Tibial nerve (tissue), 3 donors: ENCODE measurements around the gene STRBP.

Source experiments
- CTCF ChIP-seq, 5 experiments: fragments of 200-600 bp in 3 of 5; fragments of 450-650 bp in 2 of 5; sonication (generic) in 3 of 5; IDR thresholded peaks; one replicate each; pipeline ENCODE4 v1.5.1; 2016 to 2019; ENCODE audit warnings: antibody characterized with exemption in 5 of 5, mild to moderate bottlenecking in 3 of 5, moderate library complexity in 2 of 5
- POLR2A ChIP-seq, 2 donors: fragments of 450-650 bp; IDR thresholded peaks; one replicate each; pipeline ENCODE4 v1.6.1; 2017; ENCODE audit warnings: antibody characterized with exemption in 2 of 2, mild to moderate bottlenecking in 2 of 2, moderate library complexity in 2 of 2

- TF ChIP-seq CTCF (IDR thresholded peaks at IDR 0.05) (no peak), POLR2A (IDR thresholded peaks at IDR 0.05) (no peak)
Observed at GRCh38 chr9:123206065-123206464, 62.3 kb downstream of the STRBP start.
